ENCODE measurements around the gene CCDC61. TPM values are rescaled to one million over a fixed set of nuclear protein-coding genes. Genes with fewer than 3 reads are reported as not detected.
A peak's percentile ranks its signal among the peaks of the same experiment; 100 is the strongest.

Gene CCDC61
- total RNA-seq, 2 donors from 2014 or later, result 14.7 to 16.9 TPM

- ATAC-seq (ENCODE audit: insufficient number of reproducible peaks, low FRiP score, low read depth) (peak; percentile 71), DNase-seq (ENCODE audit: low spot score) (no peak)
- Histone ChIP-seq H3K27ac (no peak overlapping the region), H3K9me3 (no peaks in the 10 kb centered on the region), H3K36me3 (no peaks in the 10 kb centered on the region), H3K4me1 (ENCODE audit: control insufficient read depth in 1 of 2, low read depth in 2 of 2) (peaks cover 19 to 22% of the 10 kb centered on the region in 2 donors), H3K27me3 (replicated peaks; ENCODE audit: insufficient read depth) (peaks cover 7% of the 10 kb centered on the region), H3K4me3 (peak overlapping the region; percentile 98)
- TF ChIP-seq CTCF (IDR thresholded peaks at IDR 0.05), result peak; percentile 93
Measured at GRCh38 chr19:46016426-46017094, 21.3 kb downstream of the CCDC61 start.

GRCh38 chr19:46017095-46017429 lies 21.8 kb downstream of the CCDC61 start:
- ATAC-seq (ENCODE audit: insufficient number of reproducible peaks, low FRiP score, low read depth) (no peak), DNase-seq (ENCODE audit: low spot score) (no peak)
- peak; percentile 22 for TF ChIP-seq CTCF (IDR thresholded peaks at IDR 0.05)
- no peak overlapping the region for H3K27ac ChIP-seq
- H3K4me3 ChIP-seq, result no peak overlapping the region
- peaks cover 7% of the 10 kb centered on the region for H3K27me3 ChIP-seq (replicated peaks; ENCODE audit: insufficient read depth)
- H3K4me1 ChIP-seq (ENCODE audit: control insufficient read depth in 1 of 2, low read depth in 2 of 2), result peaks cover 19 to 22% of the 10 kb centered on the region in 2 donors
- no peaks in the 10 kb centered on the region for H3K9me3 ChIP-seq
- H3K36me3 ChIP-seq, result no peaks in the 10 kb centered on the region

GRCh38 chr19:46017874-46018675 lies 22.8 kb downstream of the CCDC61 start:
- peaks cover 7% of the 10 kb centered on the region for H3K27me3 ChIP-seq (replicated peaks; ENCODE audit: insufficient read depth)
- TF ChIP-seq CTCF (IDR thresholded peaks at IDR 0.05), result no peak
- peaks cover 19 to 22% of the 10 kb centered on the region in 2 donors for H3K4me1 ChIP-seq (ENCODE audit: control insufficient read depth in 1 of 2, low read depth in 2 of 2)
- H3K27ac ChIP-seq, result no peak overlapping the region
- ATAC-seq (ENCODE audit: insufficient number of reproducible peaks, low FRiP score, low read depth) (no peak), DNase-seq (ENCODE audit: low spot score) (no peak)
- H3K4me3 ChIP-seq, result no peak overlapping the region
- H3K36me3 ChIP-seq, result no peaks in the 10 kb centered on the region
- H3K9me3 ChIP-seq, result no peaks in the 10 kb centered on the region

- H3K4me1 ChIP-seq (ENCODE audit: control insufficient read depth in 1 of 2, low read depth in 2 of 2), result peaks cover 19 to 22% of the 10 kb centered on the region in 2 donors
- H3K27ac ChIP-seq, result no peak overlapping the region
- TF ChIP-seq CTCF (IDR thresholded peaks at IDR 0.05), result no peak
- no peak for ATAC-seq (ENCODE audit: insufficient number of reproducible peaks, low FRiP score, low read depth)
- no peak overlapping the region for H3K4me3 ChIP-seq
- H3K27me3 ChIP-seq (replicated peaks; ENCODE audit: insufficient read depth), result peaks cover 7% of the 10 kb centered on the region
- DNase-seq (ENCODE audit: low spot score), result no peak
- no peaks in the 10 kb centered on the region for H3K36me3 ChIP-seq
- H3K9me3 ChIP-seq, result no peaks in the 10 kb centered on the region
Measured at GRCh38 chr19:46018729-46019251, 23.5 kb downstream of the CCDC61 start.

- Histone ChIP-seq H3K27ac (no peak overlapping the region), H3K36me3 (no peaks in the 10 kb centered on the region), H3K4me3 (no peak overlapping the region), H3K27me3 (replicated peaks; ENCODE audit: insufficient read depth) (peaks cover 4% of the 10 kb centered on the region), H3K9me3 (no peaks in the 10 kb centered on the region), H3K4me1 (ENCODE audit: control insufficient read depth in 1 of 2, low read depth in 2 of 2) (peaks cover 19 to 22% of the 10 kb centered on the region in 2 donors)
- ATAC-seq (ENCODE audit: insufficient number of reproducible peaks, low FRiP score, low read depth), result no peak
- no peak for TF ChIP-seq CTCF (IDR thresholded peaks at IDR 0.05)
- DNase-seq (ENCODE audit: low spot score), result no peak
Measured at GRCh38 chr19:46019270-46019669, 24.0 kb downstream of the CCDC61 start.

All from thoracic aorta (tissue), 2 donors.